Stimulated activated CD8-positive, alpha-beta memory T cell treated with anti-CD3 and anti-CD28 coated beads, Interleukin-15, amount 100 ng/mL, for 48 hours (primary cell): ENCODE data around the gene PLSCR4.

Experiments
- DNase-seq, 2 donors: peaks; one replicate each; pipeline ENCODE4 v3.0.0-alpha.2; 2020; ENCODE audit warnings: low read depth in 2 of 2

The PLSCR4 gene

GRCh38 chr3:146160964-146161662, 89.8 kb downstream of the PLSCR4 start, which contains the start of gene PLOD2:
PLOD2 (minus strand) TSS chr3:146161184; CDS start chr3:146160989, 195 bp downstream.
- no peak for DNase-seq

- no peak for DNase-seq
Observed at GRCh38 chr3:146160321-146160963, 90.5 kb downstream of the PLSCR4 start.

- DNase-seq, result no peak
Observed at GRCh38 chr3:146159616-146160320, 91.1 kb downstream of the PLSCR4 start.

GRCh38 chr3:146159037-146159436, 91.9 kb downstream of the PLSCR4 start:
- no peak for DNase-seq

GRCh38 chr3:146157325-146158060, 93.4 kb downstream of the PLSCR4 start:
- no peak for DNase-seq

GRCh38 chr3:146156666-146157314, 94.1 kb downstream of the PLSCR4 start:
- no peak for DNase-seq

GRCh38 chr3:146156095-146156494, 94.8 kb downstream of the PLSCR4 start:
- no peak for DNase-seq

GRCh38 chr3:146154995-146155394, 95.9 kb downstream of the PLSCR4 start:
- no peak for DNase-seq

- no peak for DNase-seq
Observed at GRCh38 chr3:146154316-146154715, 96.6 kb downstream of the PLSCR4 start.

GRCh38 chr3:146153429-146153828, 97.5 kb downstream of the PLSCR4 start:
- no peak for DNase-seq

GRCh38 chr3:146152834-146153233, 98.1 kb downstream of the PLSCR4 start:
- DNase-seq, result no peak

- no peak for DNase-seq
Observed at GRCh38 chr3:146148468-146148931, 102.4 kb downstream of the PLSCR4 start.

GRCh38 chr3:146145642-146146041, 105.3 kb downstream of the PLSCR4 start:
- no peak for DNase-seq

GRCh38 chr3:146142757-146143156, 108.1 kb downstream of the PLSCR4 start:
- no peak for DNase-seq
